Natural killer cell treated with Interleukin-12 subunit alpha and Interleukin-12 subunit beta and Interleukin-15 and Interleukin-18, amount 100 ng/mL, for 72 hours (primary cell): Measurements from ENCODE around the gene PALLD. TPM values are rescaled to one million over a fixed set of nuclear protein-coding genes. Genes with fewer than 3 reads are reported as not detected.

ENCODE experiments used
- total RNA-seq, 2 donors: library from RNA; stranded (reverse); gene quantifications; one replicate each; pipeline ENCODE4 v1.2.3, GENCODE V29; 2022

PALLD gene
- total RNA-seq, 2 donors from 2014 or later, result 0.52 to 11.0 TPM

Other genes with a start within 250 kb of the PALLD start
- gene DDX60, start 178.3 kb upstream of the PALLD start, total RNA-seq, result 10 to 100 TPM; 12.3 to 15.2 TPM
- 10 to 100 TPM; 15.7 to 17.6 TPM for gene DDX60L, start 16.6 kb upstream of the PALLD start, total RNA-seq